Right renal cortex interstitium (tissue), 3 donors: ENCODE measurements around the gene LTC4S. TPM values are rescaled to one million over a fixed set of nuclear protein-coding genes. Genes with fewer than 3 reads are reported as not detected.
"Not testable (repeated sequence)": the region's sequence is repeated elsewhere in the genome, so short reads cannot be mapped to it uniquely, and the experiment has no call there.

Experiments
- DNase-seq, 3 donors: peaks; one replicate each; pipeline ENCODE4 v3.0.0-alpha.2; 2013; ENCODE audit warnings: low read depth in 3 of 3, low spot score in 2 of 3
- polyA plus RNA-seq, 3 donors: library from polyadenylated mRNA; unstranded; fragments of 120-200 nt; gene quantifications; one replicate each; pipeline ENCODE4 v1.2.1, GENCODE V29; 2013; ENCODE audit not compliant: insufficient read length in 3 of 3

LTC4S gene, protein sequence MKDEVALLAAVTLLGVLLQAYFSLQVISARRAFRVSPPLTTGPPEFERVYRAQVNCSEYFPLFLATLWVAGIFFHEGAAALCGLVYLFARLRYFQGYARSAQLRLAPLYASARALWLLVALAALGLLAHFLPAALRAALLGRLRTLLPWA
- 1 to 10 TPM; 2.0 to 2.6 (median 2.3) TPM for polyA plus RNA-seq

DNA sequence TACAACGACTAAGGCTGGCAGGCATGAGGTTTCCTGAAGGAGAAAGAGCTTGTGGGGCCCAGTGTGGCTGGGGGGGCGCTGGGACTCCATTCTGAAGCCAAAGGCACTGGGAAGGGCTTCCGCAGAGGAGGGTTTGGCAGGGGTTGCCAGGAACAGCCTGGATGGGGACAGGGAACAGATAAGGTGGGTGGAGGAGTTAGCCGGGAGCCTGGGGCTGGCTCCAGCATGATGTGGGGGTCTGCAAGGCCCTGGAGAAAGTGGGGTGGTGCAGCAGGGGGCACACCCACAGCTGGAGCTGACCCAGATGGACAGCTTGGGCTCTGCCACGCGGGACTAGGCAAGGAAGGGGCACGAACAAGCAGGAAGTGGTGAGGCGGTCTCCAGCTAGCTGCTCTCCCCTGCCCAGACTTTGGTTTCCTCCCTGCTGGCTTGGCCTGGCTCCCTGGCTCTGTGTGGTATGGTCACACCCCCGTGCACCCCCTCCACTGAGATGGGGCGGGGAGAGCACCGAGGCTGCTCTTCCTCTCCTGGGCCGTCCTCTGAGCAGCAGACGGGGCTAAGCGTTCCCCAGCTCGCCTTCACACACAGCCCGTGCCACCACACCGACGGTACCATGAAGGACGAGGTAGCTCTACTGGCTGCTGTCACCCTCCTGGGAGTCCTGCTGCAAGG is at the start of gene LTC4S:
Gene LTC4S, plus strand, starts transcription at position 519 of the 672 bp plus-strand sequence. Its CDS starts 95 bp downstream, at position 614.
- no peak for DNase-seq

DNA sequence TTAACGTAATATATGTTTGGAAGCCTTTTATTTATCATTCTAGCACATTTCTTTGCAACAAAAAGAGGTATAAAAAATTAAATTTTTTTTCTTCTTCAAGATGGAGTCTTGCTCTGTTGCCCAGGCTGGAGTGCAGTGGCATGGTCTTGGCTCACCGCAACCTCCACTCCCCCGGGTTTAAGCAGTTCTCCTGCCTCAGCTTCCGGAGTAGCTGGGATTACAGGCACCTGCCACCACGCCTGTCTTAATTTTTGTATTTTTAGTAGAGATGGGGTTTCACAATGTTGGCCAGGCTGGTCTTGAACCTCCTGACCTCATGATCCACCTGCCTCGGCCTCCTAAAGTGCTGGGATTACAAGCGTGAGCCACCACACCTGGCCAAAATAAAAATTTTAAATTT is 49.7 kb upstream of the LTC4S start:
- not testable (repeated sequence) for DNase-seq

GRCh38 chr5:179746872-179747271 is 46.9 kb upstream of the LTC4S start:
- no peak for DNase-seq

DNA sequence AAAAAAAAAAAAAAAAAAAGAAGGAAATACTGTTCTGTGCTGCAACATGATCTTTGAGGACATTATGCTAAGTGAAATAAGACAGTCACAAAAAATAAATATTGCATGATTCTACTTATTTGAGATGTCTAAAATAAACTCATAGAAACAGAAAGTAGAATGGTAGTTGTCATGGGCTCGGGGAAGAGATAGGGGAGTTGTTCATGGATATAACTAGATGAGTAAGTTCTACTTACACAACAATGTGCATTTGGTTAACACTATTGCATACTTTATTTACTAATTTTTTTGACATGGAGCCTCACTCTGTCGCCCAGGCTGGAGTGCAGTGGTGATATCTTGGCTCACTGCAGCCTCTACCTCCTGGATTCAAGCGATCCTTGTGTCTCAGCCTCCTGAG is 46.0 kb upstream of the LTC4S start:
- DNase-seq: no peak

DNA sequence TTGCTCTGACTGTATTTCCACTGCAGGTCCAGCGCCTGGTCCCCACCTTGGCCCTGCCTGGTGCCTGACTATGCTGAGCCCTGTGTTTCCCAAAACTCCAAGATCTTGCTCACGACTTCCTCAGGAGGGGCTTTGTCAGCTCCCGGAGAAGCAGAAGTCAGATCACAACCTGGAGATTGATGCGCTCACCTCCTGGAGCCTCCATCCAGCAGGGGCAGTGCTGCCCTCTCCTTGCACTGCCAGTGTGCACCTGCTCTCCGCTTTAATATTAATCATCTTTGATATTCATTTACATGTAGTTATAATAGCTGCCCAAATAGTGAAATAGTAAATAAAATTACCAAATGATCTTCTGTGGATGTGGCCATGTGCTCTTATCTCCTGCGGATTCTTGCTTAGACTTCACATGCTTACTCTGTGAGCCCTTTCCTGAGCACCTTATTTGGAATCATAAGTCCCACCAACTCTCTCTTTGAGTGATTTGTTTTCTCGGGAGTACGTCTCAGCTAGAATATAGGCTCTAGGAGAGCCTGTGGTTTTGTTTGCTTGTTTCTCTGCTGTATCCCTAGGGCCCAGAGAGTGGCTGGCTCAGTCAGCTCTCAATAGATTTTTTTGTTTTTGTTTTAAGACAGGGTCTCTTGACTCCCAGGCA is 43.8 kb upstream of the LTC4S start:
- no peak for DNase-seq

GRCh38 chr5:179753971-179754370 is 39.8 kb upstream of the LTC4S start:
- no peak for DNase-seq

GRCh38 chr5:179755022-179755421 is 38.8 kb upstream of the LTC4S start:
- DNase-seq: no peak

GRCh38 chr5:179758955-179759354 is 34.8 kb upstream of the LTC4S start:
- no peak for DNase-seq

DNA sequence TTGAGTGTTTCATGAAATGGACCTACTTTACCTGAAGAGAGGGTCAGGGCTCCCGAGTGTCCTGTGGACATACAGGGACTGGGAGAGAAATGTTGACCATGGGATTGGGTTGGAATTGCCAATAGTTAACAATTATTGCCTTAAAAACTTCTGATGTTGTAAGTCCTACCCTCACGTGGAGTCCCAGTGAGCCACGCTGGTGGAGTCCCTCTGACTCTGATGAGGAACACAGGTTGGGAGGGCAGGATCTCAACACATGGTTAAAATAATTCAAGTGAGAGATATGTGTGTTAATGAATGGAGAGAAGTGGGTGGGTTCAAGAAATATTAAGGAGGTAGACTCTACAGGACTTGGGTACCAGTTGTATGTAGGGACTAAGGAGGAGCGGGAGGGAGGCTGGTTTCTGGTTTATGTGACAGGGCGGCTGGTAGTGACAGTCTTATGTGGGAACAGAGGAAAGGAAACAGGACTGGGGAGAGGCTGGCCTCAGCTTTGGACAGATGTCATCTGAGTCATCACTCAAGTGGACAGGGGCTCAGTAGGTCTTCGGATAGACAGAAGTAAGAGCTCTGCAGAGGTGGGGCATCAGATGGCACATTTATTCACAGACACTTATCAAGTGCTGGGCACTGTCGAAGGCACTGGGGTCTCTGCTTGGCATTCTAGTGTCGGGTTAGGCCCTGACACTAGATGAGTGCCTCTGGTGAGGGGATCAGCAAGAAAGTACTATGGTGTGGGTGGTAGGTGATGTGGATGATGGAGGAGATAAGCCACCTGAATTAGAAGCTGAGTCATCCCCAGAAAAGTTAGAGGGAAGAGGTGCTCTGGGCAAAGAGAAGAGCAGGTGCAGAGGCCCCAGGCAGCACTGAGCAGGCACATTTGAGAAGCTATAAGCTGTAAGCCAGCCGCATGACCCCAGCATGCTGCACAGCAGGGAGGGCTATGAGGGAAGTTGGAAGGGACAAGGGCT is 33.9 kb upstream of the LTC4S start:
- no peak for DNase-seq

- no peak for DNase-seq
Observed at GRCh38 chr5:179762079-179762780, 31.6 kb upstream of the LTC4S start.

GRCh38 chr5:179762781-179763176 is 31.0 kb upstream of the LTC4S start:
- no peak for DNase-seq

DNA sequence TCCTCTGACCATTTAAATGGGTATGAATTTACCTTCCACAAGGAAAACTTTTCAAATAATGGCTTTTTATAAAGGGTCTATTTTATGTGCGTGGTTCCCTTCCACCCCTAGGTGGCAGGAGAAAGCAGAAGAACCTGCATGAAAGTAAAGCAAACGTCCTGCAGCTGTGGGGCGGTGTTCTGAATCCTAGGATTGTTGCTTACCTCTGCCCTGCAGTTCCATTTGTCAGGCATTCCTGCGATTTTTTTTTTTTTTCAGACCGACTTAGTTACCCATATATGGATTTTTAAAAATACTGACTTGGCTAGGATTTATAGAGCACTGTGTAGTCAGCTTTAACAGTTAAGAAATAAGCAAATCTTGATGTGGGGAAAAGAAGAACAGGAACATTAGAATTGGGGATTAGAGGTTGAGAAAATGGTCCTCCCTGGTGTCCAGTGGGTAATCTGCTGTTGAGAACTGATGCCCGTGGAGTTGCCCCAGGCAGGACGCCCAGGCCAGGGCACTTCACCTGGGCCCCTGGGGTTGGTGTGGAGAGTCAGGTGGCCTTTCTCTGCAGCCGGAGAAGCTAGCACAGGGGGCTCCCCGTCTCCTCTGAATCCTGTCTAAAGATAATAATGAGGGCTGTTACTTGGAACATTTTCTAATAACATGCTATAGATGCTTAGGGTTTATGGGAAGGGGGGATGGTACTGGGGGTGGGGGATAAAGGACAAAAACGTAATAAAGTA is 30.4 kb upstream of the LTC4S start:
- DNase-seq: peak; percentile 38 to 64 (median 56)

DNA sequence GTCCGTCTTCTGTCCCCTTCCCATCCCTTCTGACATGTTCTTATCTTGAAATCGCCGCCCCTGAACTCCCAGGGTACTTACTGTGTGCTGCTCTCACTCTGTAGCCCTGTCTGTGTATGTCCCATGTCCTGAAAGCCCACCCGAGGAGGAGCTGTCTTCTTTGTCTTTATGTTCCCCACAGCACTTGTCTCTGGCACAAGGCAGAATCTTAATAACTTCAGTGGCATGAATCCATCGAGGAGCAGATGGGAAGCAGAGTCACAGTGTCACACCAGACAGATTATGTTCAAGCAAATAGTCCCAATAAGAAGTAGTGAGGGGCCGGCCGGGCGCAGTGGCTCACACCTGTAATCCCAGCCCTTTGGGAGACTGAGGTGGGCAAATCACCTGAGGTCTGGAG is 29.7 kb upstream of the LTC4S start:
- no peak for DNase-seq

DNA sequence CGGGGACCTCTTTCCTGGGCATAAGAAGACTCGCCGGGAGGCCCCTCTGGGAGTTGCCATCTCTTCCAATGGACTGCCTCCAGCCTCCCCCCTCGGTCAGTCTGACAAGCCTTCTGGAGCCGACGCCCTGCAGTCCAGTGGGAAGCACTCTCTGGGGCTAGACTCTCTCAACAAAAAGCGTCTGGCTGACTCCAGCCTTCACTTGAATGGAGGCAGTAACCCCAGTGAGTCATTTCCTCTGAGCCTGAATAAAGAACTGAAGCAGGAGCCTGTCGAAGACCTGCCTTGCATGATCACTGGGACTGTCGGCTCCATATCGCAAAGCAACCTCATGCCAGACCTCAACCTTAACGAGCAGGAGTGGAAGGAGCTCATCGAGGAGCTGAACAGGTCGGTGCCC is 28.4 kb upstream of the LTC4S start:
- DNase-seq: no peak

DNA sequence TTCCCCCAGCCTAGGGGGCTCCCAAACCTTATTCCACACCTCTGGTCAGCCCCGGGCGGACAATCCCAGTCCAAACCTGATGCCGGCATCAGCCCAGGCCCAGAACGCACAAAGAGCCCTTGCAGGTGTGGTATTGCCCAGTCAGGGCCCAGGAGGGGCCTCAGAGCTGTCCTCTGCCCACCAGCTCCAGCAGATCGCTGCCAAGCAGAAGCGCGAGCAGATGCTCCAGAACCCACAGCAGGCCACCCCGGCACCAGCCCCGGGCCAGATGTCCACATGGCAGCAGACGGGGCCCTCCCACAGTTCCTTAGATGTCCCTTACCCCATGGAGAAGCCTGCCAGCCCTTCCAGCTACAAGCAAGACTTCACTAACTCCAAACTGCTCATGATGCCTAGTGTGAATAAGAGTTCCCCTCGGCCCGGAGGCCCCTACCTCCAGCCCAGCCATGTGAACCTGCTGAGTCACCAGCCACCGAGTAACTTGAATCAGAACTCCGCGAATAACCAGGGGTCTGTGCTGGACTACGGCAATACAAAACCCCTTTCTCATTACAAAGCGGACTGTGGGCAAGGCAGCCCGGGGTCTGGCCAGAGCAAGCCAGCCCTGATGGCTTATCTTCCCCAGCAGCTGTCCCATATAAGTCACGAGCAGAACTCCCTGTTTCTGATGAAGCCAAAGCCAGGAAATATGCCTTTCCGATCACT is 27.6 kb upstream of the LTC4S start:
- no peak for DNase-seq

- DNase-seq: no peak
Observed at GRCh38 chr5:179766726-179767455, 26.9 kb upstream of the LTC4S start.

DNA sequence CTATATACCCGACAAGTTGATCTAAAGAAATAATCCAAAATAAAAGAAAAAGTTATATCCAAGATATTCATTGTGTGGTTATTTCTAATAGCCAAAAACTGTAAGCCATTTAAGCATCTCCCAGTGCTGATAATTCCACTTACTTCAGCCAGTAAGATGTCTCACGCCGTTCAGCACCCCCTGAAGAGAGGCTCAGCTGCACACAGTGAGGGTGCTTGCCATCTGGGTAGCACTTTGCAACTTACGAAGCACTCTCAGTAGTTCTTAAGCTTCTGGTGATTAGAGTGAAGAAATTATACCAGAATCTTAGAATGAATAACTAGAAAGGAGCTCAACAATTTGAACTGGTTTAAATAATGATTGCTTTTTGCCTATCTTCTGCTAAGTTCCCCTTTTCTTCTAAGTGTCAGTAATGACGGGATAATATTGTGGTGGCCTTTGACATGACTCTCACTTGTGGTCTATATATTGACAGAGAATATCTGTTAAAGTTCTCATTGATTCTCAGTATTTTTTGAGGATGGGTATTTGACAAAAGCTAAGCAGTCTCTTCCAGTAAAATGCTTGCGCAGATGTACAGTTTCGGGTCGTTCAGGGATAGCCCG is 26.2 kb upstream of the LTC4S start:
- no peak for DNase-seq
